H1 (cell line): Measurements from ENCODE around the gene CREBBP. TPM values are rescaled to one million over a fixed set of nuclear protein-coding genes. Genes with fewer than 3 reads are reported as not detected.

ENCODE experiments used
- CHD2 ChIP-seq: IDR thresholded peaks from 2 replicates; pipeline ENCODE4 v1.6.1; 2012; ENCODE audit warnings: low read length, improper control_type of control experiment
- E2F6 ChIP-seq: IDR thresholded peaks from 2 replicates; pipeline ENCODE4 v1.6.1; 2012; ENCODE audit warnings: inconsistent platforms
- NRF1 ChIP-seq: IDR thresholded peaks from 2 replicates; pipeline ENCODE4 v1.6.1; 2011; ENCODE audit warnings: mild to moderate bottlenecking, low read depth, low read length, improper control_type of control experiment
- TAF1 ChIP-seq: IDR thresholded peaks from 2 replicates; pipeline ENCODE4 v1.6.1; 2011; ENCODE audit warnings: mild to moderate bottlenecking, low read depth, low read length
- polyA plus RNA-seq, 7 experiments: library from polyadenylated mRNA; depleted of rRNA in 3 of 7; stranded (reverse) in 5 of 7; unstranded in 2 of 7; fragments of >200 nt in 5 of 7; fragments of 200-250 nt in 2 of 7; gene quantifications; 1 replicate in 5 of 7; 2 replicates in 1 of 7; 4 replicates in 1 of 7; pipeline versions ENCODE4 v1.2.1 to v1.2.3, GENCODE V29; 2011 to 2013; ENCODE audit warnings: missing spikeins in 2 of 7, mixed read lengths in 2 of 7
- total RNA-seq: library from RNA; stranded (reverse); fragmentation: NEBNext Ultra II Directional; extraction: Animal tissue kit (Norgen Biotek cat#: 25700); gene quantifications from 2 replicates; pipeline ENCODE4 v1.2.1, GENCODE V29; 2021

CREBBP gene
- total and polyA plus RNA-seq, 2 of the 8 experiments (the other 6 are each of a cell fraction or from before 2014, with no cell fraction given) = 10.0 to 60.1 TPM

DNA sequence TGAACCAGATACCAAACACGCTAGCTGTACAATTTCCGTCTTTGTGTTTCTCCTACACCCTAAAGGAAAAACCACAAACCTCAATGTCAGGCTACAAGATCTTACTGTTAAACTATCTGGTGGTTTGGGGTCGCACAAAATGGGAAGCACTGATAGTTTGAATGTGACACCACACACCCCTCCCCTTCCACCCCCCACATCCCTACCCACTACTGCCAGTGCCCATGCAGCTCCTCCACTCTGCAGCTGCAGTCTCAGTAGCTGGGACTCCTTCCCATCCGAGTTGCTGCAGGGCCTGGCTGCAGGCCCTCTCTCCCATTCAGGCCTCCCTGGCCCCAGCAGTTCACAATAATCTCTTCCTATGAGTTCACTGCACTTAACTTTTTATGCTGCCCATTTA, 181.6 kb downstream of the CREBBP start (continued):
- no peak for TF ChIP-seq CHD2
- no peak for TF ChIP-seq NRF1
- no peak for TF ChIP-seq E2F6
- TF ChIP-seq TAF1 = no peak
